Neural cell (in vitro differentiated cells): Measurements from ENCODE around the gene MEX3B. TPM values are rescaled to one million over a fixed set of nuclear protein-coding genes. Genes with fewer than 3 reads are reported as not detected.

Experiments used
- H2AFZ ChIP-seq: fragments of 200-600, 300-800 bp; sonication (generic), shearing (Covaris generic); 2 replicates; pipeline ENCODE4 v1.6.0; 2014; ENCODE audit warnings: low read depth, mild to moderate bottlenecking, antibody characterized with exemption, low read length, moderate library complexity
- H3F3A ChIP-seq: fragments of 200-600 bp; shearing (Covaris generic); 2 replicates; pipeline ENCODE4 v1.6.1; 2016; ENCODE audit warnings: mild to moderate bottlenecking, moderate library complexity, mixed read lengths, antibody characterized with exemption, low read length; ENCODE audit not compliant: insufficient read depth, poor library complexity, severe bottlenecking
- H3K27ac ChIP-seq: fragments of 200-600, 300-800 bp; sonication (generic), shearing (Covaris generic); 2 replicates; pipeline ENCODE4 v1.5.1; 2014; ENCODE audit warnings: mild to moderate bottlenecking, low read length, moderate library complexity
- H3K27me3 ChIP-seq: fragments of 300-800, 200-600 bp; sonication (generic), shearing (Covaris generic); 2 replicates; pipeline ENCODE4 v1.6.0; 2014; ENCODE audit warnings: mild to moderate bottlenecking, low read depth, low read length, moderate library complexity; ENCODE audit not compliant: insufficient read depth
- H3K36me3 ChIP-seq: fragments of 300-800, 200-600 bp; sonication (generic), shearing (Covaris generic); 2 replicates; pipeline ENCODE4 v1.5.1; 2014; ENCODE audit warnings: mild to moderate bottlenecking, antibody characterized with exemption, low read length, moderate library complexity; ENCODE audit not compliant: insufficient read depth
- H3K4me2 ChIP-seq: fragments of 300-800, 200-600 bp; sonication (generic), shearing (Covaris generic); 2 replicates; pipeline ENCODE4 v1.6.0; 2014; ENCODE audit warnings: mild to moderate bottlenecking, low read length
- H3K4me3 ChIP-seq: fragments of 300-800, 200-600 bp; sonication (generic), shearing (Covaris generic); 2 replicates; pipeline ENCODE4 v1.5.1; 2014; ENCODE audit warnings: mild to moderate bottlenecking, low read length, moderate library complexity
- H3K79me2 ChIP-seq: fragments of 200-600 bp; shearing (Covaris generic); replicated peaks from 2 replicates; pipeline ENCODE4 v1.6.0; 2014; ENCODE audit warnings: mild to moderate bottlenecking, low read length, moderate library complexity; ENCODE audit not compliant: insufficient read depth
- H3K9ac ChIP-seq: fragments of 300-800, 200-600 bp; sonication (generic), shearing (Covaris generic); 2 replicates; pipeline ENCODE4 v1.6.1; 2016; ENCODE audit warnings: mild to moderate bottlenecking, low read length, mixed read lengths
- H3K9me2 ChIP-seq: fragments of 200-600 bp; shearing (Covaris generic); 2 replicates; pipeline ENCODE4 v1.6.1; 2016; ENCODE audit warnings: mild to moderate bottlenecking, low read length, mixed read lengths; ENCODE audit not compliant: insufficient read depth
- H3K9me3 ChIP-seq: fragments of 200-600, 300-800 bp; sonication (generic), shearing (Covaris generic); 2 replicates; pipeline ENCODE4 v1.6.1; 2016; ENCODE audit warnings: mild to moderate bottlenecking, mixed run types, low read length, moderate library complexity, mixed read lengths
- H4K20me1 ChIP-seq: fragments of 200-600 bp; shearing (Covaris generic); 2 replicates; pipeline ENCODE4 v1.6.1; 2016; ENCODE audit warnings: mild to moderate bottlenecking, mixed run types; ENCODE audit not compliant: insufficient read depth
- CTCF ChIP-seq: fragments of 450-650 bp; IDR thresholded peaks from 2 replicates; pipeline ENCODE4 v1.5.1; 2014; ENCODE audit warnings: antibody characterized with exemption, mild to moderate bottlenecking, moderate library complexity; ENCODE audit not compliant: poor library complexity, severe bottlenecking
- EP300 ChIP-seq: fragments of 450-650 bp; conservative IDR thresholded peaks from 2 replicates; pipeline ENCODE4 v1.6.1; 2014; ENCODE audit warnings: antibody characterized with exemption, mild to moderate bottlenecking, moderate library complexity; ENCODE audit not compliant: poor library complexity, severe bottlenecking
- EZH2 ChIP-seq: fragments of 200-600, 300-800 bp; shearing (Covaris generic), sonication (generic); IDR thresholded peaks from 2 replicates; pipeline ENCODE4 v1.6.1; 2014; ENCODE audit warnings: antibody characterized with exemption, low read length, borderline replicate concordance, mild to moderate bottlenecking; ENCODE audit not compliant: insufficient read depth, poor library complexity, severe bottlenecking
- MXI1 ChIP-seq: fragments of 450-650 bp; conservative IDR thresholded peaks from 2 replicates; pipeline ENCODE4 v1.6.1; 2014; ENCODE audit warnings: antibody characterized with exemption, mild to moderate bottlenecking; ENCODE audit not compliant: poor library complexity, severe bottlenecking
- POLR2AphosphoS5 ChIP-seq: IDR thresholded peaks from 2 replicates; pipeline ENCODE4 v1.6.1; 2012
- RAD21 ChIP-seq: fragments of 450-650 bp; conservative IDR thresholded peaks from 2 replicates; pipeline ENCODE4 v1.6.1; 2014; ENCODE audit warnings: antibody characterized with exemption, mild to moderate bottlenecking, moderate library complexity
- REST ChIP-seq: IDR thresholded peaks from 2 replicates; pipeline ENCODE4 v1.6.1; 2012; ENCODE audit warnings: borderline replicate concordance
- SMC3 ChIP-seq: fragments of 450-650 bp; conservative IDR thresholded peaks from 2 replicates; pipeline ENCODE4 v1.6.1; 2014; ENCODE audit warnings: antibody characterized with exemption, mild to moderate bottlenecking, moderate library complexity; ENCODE audit not compliant: poor library complexity
- TAF1 ChIP-seq: IDR thresholded peaks from 2 replicates; pipeline ENCODE4 v1.6.1; 2012; ENCODE audit warnings: low read depth
- polyA plus RNA-seq: library from polyadenylated mRNA; depleted of rRNA; stranded (reverse); fragments of >200 nt; gene quantifications from 2 replicates; pipeline ENCODE4 v1.2.3, GENCODE V29; 2014

Gene MEX3B
- polyA plus RNA-seq, 1 donor from 2014 or later = 38.8 TPM

- no peaks in the 10 kb centered on the region for H3K27me3 ChIP-seq
- no peak overlapping the region for H3K27ac ChIP-seq
- H3F3A ChIP-seq = no peaks in the 10 kb centered on the region
- TF ChIP-seq SMC3 = no peak
- TF ChIP-seq POLR2AphosphoS5 = no peak
- no peak for TF ChIP-seq CTCF
- no peak for TF ChIP-seq MXI1
- TF ChIP-seq TAF1 = no peak
- no peak for TF ChIP-seq RAD21
- no peak for TF ChIP-seq REST
- no peak for TF ChIP-seq EZH2
- TF ChIP-seq EP300 = no peak
- no peak overlapping the region for H3K4me2 ChIP-seq
- H2AFZ ChIP-seq = no peak overlapping the region
- H3K9ac ChIP-seq = no peak overlapping the region
- H3K9me2 ChIP-seq = no peaks in the 10 kb centered on the region
- no peaks in the 10 kb centered on the region for H3K79me2 ChIP-seq
- H3K9me3 ChIP-seq = no peaks in the 10 kb centered on the region
- no peak overlapping the region for H3K4me3 ChIP-seq
- no peaks in the 10 kb centered on the region for H4K20me1 ChIP-seq
- H3K36me3 ChIP-seq = no peaks in the 10 kb centered on the region
Measured at GRCh38 chr15:82072926-82073537, 27.2 kb upstream of the MEX3B start.

GRCh38 chr15:82066455-82066854, 20.6 kb upstream of the MEX3B start:
- no peaks in the 10 kb centered on the region for H3K79me2 ChIP-seq
- no peak overlapping the region for H3K4me2 ChIP-seq
- TF ChIP-seq CTCF (no peak), EP300 (no peak), MXI1 (no peak), EZH2 (no peak), TAF1 (no peak), POLR2AphosphoS5 (no peak), REST (no peak), SMC3 (no peak)

More at GRCh38 chr15:82066455-82066854, 20.6 kb upstream of the MEX3B start:
- H4K20me1 ChIP-seq = no peaks in the 10 kb centered on the region
- no peak overlapping the region for H2AFZ ChIP-seq
- H3K27ac ChIP-seq = no peak overlapping the region
- H3K9me2 ChIP-seq = no peaks in the 10 kb centered on the region
- no peak overlapping the region for H3K9ac ChIP-seq
- H3K36me3 ChIP-seq = no peaks in the 10 kb centered on the region
- H3K9me3 ChIP-seq = no peaks in the 10 kb centered on the region
- H3K4me3 ChIP-seq = no peak overlapping the region
- H3K27me3 ChIP-seq = no peaks in the 10 kb centered on the region
- no peaks in the 10 kb centered on the region for H3F3A ChIP-seq
